ENCODE data around the gene PTPRE. TPM values are rescaled to one million over a fixed set of nuclear protein-coding genes. Genes with fewer than 3 reads are reported as not detected.

Gene PTPRE
- polyA plus RNA-seq, 1 donor from 2014 or later, result 4.1 TPM

DNA sequence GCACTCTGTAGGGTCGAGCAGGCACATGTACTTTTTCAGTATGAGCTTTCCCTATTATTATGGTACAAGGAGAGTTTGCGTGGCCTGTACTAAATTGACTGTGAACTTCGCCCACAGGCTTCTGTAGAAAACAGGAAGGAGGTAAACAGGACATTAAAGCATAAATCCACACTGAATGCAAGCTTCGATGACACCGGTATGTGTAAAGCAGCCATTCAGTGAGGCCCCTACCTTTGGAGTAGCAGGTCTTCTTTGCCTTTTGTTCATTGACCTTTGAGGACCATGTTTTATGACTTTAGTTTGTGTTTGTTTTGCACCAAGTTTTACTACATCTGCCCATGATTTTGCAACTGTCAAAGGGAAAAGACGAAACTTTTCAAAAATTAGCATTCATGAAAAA is 204.8 kb downstream of the PTPRE start:
- no peak overlapping the region for H3K9ac ChIP-seq (ENCODE audit: low read length)

DNA sequence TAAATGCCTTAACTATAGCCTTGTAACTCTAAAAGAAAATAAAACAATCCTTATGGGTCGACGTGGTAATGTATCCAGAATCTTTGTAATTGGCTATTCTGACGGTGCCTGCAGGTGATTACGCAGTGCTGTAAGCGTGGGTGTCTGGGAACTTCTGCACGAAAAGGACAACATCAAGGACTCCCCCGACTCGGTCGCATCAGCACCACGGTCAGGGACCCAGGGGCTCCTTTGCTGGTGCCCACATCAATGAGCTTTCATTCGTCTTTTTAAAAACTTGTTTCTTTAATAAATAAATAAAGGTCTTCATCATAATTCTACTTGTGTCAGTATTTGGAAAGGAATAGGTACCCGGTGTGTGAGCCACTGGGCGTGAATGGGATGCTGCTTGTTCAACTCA is 206.1 kb downstream of the PTPRE start:
- Histone ChIP-seq H3K79me2 (replicated peaks; ENCODE audit: insufficient read depth, low read length) (no peaks in the 10 kb centered on the region), H4K20me1 (ENCODE audit: insufficient read depth) (no peaks in the 10 kb centered on the region), H3K9me2 (ENCODE audit: insufficient read depth, low read length) (no peaks in the 10 kb centered on the region), H3K9me3 (ENCODE audit: low read length) (no peaks in the 10 kb centered on the region), H3K36me3 (ENCODE audit: insufficient read depth, low read length) (no peaks in the 10 kb centered on the region), H3K27me3 (ENCODE audit: insufficient read depth, low read depth, low read length) (no peaks in the 10 kb centered on the region), H3K9ac (ENCODE audit: low read length) (no peak overlapping the region), H2AFZ (ENCODE audit: low read depth, low read length) (no peak overlapping the region), H3F3A (ENCODE audit: insufficient read depth, low read length, poor library complexity, severe bottlenecking) (no peaks in the 10 kb centered on the region), H3K4me2 (ENCODE audit: low read length) (no peak overlapping the region), H3K27ac (ENCODE audit: low read length) (no peak overlapping the region), H3K4me3 (ENCODE audit: low read length) (no peak overlapping the region)
- TF ChIP-seq RAD21 (conservative IDR thresholded peaks at IDR 0.05) (no peak), SMC3 (conservative IDR thresholded peaks at IDR 0.05; ENCODE audit: poor library complexity) (no peak), EZH2 (IDR thresholded peaks at IDR 0.05; ENCODE audit: borderline replicate concordance, insufficient read depth, low read length, poor library complexity, severe bottlenecking) (no peak), MXI1 (conservative IDR thresholded peaks at IDR 0.05; ENCODE audit: poor library complexity, severe bottlenecking) (no peak), TAF1 (IDR thresholded peaks at IDR 0.05; ENCODE audit: low read depth) (no peak)
- TF ChIP-seq, protein P1, sequence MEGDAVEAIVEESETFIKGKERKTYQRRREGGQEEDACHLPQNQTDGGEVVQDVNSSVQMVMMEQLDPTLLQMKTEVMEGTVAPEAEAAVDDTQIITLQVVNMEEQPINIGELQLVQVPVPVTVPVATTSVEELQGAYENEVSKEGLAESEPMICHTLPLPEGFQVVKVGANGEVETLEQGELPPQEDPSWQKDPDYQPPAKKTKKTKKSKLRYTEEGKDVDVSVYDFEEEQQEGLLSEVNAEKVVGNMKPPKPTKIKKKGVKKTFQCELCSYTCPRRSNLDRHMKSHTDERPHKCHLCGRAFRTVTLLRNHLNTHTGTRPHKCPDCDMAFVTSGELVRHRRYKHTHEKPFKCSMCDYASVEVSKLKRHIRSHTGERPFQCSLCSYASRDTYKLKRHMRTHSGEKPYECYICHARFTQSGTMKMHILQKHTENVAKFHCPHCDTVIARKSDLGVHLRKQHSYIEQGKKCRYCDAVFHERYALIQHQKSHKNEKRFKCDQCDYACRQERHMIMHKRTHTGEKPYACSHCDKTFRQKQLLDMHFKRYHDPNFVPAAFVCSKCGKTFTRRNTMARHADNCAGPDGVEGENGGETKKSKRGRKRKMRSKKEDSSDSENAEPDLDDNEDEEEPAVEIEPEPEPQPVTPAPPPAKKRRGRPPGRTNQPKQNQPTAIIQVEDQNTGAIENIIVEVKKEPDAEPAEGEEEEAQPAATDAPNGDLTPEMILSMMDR (IDR thresholded peaks at IDR 0.05; ENCODE audit: poor library complexity, severe bottlenecking), result no peak

More for the DNA sequence above, 204.8 kb downstream of the PTPRE start:
- Histone ChIP-seq H3K9me2 (ENCODE audit: insufficient read depth, low read length) (no peaks in the 10 kb centered on the region), H3F3A (ENCODE audit: insufficient read depth, low read length, poor library complexity, severe bottlenecking) (no peaks in the 10 kb centered on the region), H3K4me2 (ENCODE audit: low read length) (no peak overlapping the region), H3K27me3 (ENCODE audit: insufficient read depth, low read depth, low read length) (no peaks in the 10 kb centered on the region), H3K27ac (ENCODE audit: low read length) (no peak overlapping the region), H4K20me1 (ENCODE audit: insufficient read depth) (no peaks in the 10 kb centered on the region), H3K4me3 (ENCODE audit: low read length) (no peak overlapping the region), H3K79me2 (replicated peaks; ENCODE audit: insufficient read depth, low read length) (no peaks in the 10 kb centered on the region), H3K36me3 (ENCODE audit: insufficient read depth, low read length) (no peaks in the 10 kb centered on the region), H3K9me3 (ENCODE audit: low read length) (no peaks in the 10 kb centered on the region), H2AFZ (ENCODE audit: low read depth, low read length) (no peak overlapping the region)
- TF ChIP-seq, protein P2, sequence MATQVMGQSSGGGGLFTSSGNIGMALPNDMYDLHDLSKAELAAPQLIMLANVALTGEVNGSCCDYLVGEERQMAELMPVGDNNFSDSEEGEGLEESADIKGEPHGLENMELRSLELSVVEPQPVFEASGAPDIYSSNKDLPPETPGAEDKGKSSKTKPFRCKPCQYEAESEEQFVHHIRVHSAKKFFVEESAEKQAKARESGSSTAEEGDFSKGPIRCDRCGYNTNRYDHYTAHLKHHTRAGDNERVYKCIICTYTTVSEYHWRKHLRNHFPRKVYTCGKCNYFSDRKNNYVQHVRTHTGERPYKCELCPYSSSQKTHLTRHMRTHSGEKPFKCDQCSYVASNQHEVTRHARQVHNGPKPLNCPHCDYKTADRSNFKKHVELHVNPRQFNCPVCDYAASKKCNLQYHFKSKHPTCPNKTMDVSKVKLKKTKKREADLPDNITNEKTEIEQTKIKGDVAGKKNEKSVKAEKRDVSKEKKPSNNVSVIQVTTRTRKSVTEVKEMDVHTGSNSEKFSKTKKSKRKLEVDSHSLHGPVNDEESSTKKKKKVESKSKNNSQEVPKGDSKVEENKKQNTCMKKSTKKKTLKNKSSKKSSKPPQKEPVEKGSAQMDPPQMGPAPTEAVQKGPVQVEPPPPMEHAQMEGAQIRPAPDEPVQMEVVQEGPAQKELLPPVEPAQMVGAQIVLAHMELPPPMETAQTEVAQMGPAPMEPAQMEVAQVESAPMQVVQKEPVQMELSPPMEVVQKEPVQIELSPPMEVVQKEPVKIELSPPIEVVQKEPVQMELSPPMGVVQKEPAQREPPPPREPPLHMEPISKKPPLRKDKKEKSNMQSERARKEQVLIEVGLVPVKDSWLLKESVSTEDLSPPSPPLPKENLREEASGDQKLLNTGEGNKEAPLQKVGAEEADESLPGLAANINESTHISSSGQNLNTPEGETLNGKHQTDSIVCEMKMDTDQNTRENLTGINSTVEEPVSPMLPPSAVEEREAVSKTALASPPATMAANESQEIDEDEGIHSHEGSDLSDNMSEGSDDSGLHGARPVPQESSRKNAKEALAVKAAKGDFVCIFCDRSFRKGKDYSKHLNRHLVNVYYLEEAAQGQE (IDR thresholded peaks at IDR 0.05; ENCODE audit: borderline replicate concordance), result no peak
- no peak for TF ChIP-seq EP300 (conservative IDR thresholded peaks at IDR 0.05; ENCODE audit: poor library complexity, severe bottlenecking)

DNA sequence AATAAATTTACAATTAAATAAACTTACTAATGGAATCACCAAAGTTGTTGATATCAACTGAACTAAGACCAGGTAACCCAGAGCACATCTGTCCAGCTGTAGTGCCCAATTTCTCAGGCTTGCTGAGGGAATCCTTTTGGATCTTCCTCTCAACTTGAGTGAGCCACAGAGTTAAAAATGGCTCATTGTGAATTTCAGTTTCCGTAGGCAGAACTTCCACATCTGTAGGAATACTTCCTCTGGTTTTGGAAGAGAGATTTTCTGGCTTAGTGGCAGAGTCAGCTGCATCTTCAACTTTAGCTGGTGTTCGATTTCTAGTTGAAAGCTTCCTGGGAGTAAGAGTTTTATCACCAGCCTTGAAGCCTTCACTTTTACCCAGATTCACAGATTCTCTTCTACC is 208.0 kb downstream of the PTPRE start:
- no peaks in the 10 kb centered on the region for H3K9me3 ChIP-seq (ENCODE audit: low read length)
- H3K27me3 ChIP-seq (ENCODE audit: insufficient read depth, low read depth, low read length), result no peaks in the 10 kb centered on the region
- H3K79me2 ChIP-seq (replicated peaks; ENCODE audit: insufficient read depth, low read length), result no peaks in the 10 kb centered on the region
- H3K4me3 ChIP-seq (ENCODE audit: low read length), result no peak overlapping the region
- H2AFZ ChIP-seq (ENCODE audit: low read depth, low read length), result no peak overlapping the region
- TF ChIP-seq TAF1 (IDR thresholded peaks at IDR 0.05; ENCODE audit: low read depth) (no peak), RAD21 (conservative IDR thresholded peaks at IDR 0.05) (no peak), MXI1 (conservative IDR thresholded peaks at IDR 0.05; ENCODE audit: poor library complexity, severe bottlenecking) (no peak)
- H3K9me2 ChIP-seq (ENCODE audit: insufficient read depth, low read length), result no peaks in the 10 kb centered on the region
- H3K4me2 ChIP-seq (ENCODE audit: low read length), result no peak overlapping the region
- H3K9ac ChIP-seq (ENCODE audit: low read length), result no peak overlapping the region
- H3K27ac ChIP-seq (ENCODE audit: low read length), result no peak overlapping the region
- no peaks in the 10 kb centered on the region for H3F3A ChIP-seq (ENCODE audit: insufficient read depth, low read length, poor library complexity, severe bottlenecking)
- H3K36me3 ChIP-seq (ENCODE audit: insufficient read depth, low read length), result no peaks in the 10 kb centered on the region
- H4K20me1 ChIP-seq (ENCODE audit: insufficient read depth), result no peaks in the 10 kb centered on the region

Measured in neural cell (in vitro differentiated cells).